Measurements from ENCODE around the gene HLA-DOB. TPM values are rescaled to one million over a fixed set of nuclear protein-coding genes. Genes with fewer than 3 reads are reported as not detected.

HLA-DOB gene
- total and polyA plus RNA-seq, 2 donors (not counting 1 experiment from before 2014, with no cell fraction given), result under 0.01 to 0.49 TPM

DNA sequence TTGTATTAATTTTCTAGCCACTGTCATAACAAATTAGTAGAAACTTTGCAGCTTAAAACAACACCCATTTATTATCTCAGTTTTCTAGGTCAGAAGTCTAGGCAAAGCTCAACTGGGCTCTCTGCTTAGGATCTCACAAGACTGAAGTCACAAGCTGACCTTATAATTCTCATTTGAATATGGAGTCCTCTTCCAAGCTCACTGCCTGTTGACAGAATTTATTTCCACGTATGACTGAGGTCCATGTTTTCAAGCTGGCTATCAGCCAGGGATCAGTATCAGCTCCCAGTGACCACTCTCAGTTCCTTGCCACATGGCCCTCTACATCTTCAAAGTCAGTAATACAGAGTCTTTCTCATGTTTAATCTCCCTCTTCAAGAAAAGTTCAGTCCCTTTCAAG lies 41.7 kb downstream of the HLA-DOB start:
- Histone ChIP-seq H2AFZ (ENCODE audit: low read length) (no peak overlapping the region), H3K9ac (ENCODE audit: insufficient read depth, low read length) (no peak overlapping the region), H3K36me3 (ENCODE audit: control insufficient read depth, insufficient read depth, low read length) (no peaks in the 10 kb centered on the region), H3K27me3 (ENCODE audit: control insufficient read depth, insufficient read depth, low read length) (no peaks in the 10 kb centered on the region), H3K27ac (ENCODE audit: insufficient read depth, low read length) (no peak overlapping the region), H4K20me1 (ENCODE audit: control insufficient read depth, extremely low read depth, insufficient read depth, low read length) (no peaks in the 10 kb centered on the region), H3K4me1 (ENCODE audit: control insufficient read depth, extremely low read depth, insufficient read depth, low read length) (no peaks in the 10 kb centered on the region), H3K9me3 (ENCODE audit: control insufficient read depth, insufficient read depth, low read depth, low read length) (no peaks in the 10 kb centered on the region), H3K4me3 (replicated peaks in 1 of 4; ENCODE audit: control extremely low read depth in 1 of 4, insufficient read depth in 1 of 4, low read depth in 3 of 4, low read length in 4 of 4) (no peak overlapping the region), H3K4me2 (ENCODE audit: extremely low read depth, insufficient read depth, low read length) (no peak overlapping the region), H3K79me2 (ENCODE audit: control insufficient read depth, insufficient read depth, low read length) (no peaks in the 10 kb centered on the region)
- TF ChIP-seq EZH2 (IDR thresholded peaks at IDR 0.05; ENCODE audit: low read length, missing control alignments), result no peak
- TF ChIP-seq, protein P1, sequence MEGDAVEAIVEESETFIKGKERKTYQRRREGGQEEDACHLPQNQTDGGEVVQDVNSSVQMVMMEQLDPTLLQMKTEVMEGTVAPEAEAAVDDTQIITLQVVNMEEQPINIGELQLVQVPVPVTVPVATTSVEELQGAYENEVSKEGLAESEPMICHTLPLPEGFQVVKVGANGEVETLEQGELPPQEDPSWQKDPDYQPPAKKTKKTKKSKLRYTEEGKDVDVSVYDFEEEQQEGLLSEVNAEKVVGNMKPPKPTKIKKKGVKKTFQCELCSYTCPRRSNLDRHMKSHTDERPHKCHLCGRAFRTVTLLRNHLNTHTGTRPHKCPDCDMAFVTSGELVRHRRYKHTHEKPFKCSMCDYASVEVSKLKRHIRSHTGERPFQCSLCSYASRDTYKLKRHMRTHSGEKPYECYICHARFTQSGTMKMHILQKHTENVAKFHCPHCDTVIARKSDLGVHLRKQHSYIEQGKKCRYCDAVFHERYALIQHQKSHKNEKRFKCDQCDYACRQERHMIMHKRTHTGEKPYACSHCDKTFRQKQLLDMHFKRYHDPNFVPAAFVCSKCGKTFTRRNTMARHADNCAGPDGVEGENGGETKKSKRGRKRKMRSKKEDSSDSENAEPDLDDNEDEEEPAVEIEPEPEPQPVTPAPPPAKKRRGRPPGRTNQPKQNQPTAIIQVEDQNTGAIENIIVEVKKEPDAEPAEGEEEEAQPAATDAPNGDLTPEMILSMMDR (conservative IDR thresholded peaks at IDR 0.05 in 1 of 2, IDR thresholded peaks at IDR 0.05 in 1 of 2; ENCODE audit: low read depth in 1 of 2, low read length in 2 of 2), result no peak
- DNase-seq (ENCODE audit: low read depth in 2 of 2), result no peak

DNA sequence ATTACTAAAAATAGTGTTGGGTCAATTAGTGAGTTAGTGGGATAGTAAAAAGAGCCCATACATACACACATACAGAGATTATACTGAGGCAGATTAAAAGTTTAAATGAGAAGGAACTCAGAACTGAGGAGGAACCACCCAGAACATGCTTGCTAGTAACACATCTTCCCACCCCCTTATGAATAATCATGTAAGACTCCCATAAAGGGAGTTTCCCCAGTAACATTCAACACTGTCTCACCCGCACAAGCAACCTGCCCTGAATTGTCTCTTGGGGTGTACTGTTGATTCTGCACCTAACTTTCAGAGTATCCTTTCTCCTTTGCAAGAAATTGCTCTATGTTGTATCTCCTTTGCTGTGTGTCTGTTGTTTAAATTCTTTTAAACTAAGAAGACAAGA lies 42.4 kb downstream of the HLA-DOB start:
- H3K27ac ChIP-seq (ENCODE audit: insufficient read depth, low read length), result no peak overlapping the region

DNA sequence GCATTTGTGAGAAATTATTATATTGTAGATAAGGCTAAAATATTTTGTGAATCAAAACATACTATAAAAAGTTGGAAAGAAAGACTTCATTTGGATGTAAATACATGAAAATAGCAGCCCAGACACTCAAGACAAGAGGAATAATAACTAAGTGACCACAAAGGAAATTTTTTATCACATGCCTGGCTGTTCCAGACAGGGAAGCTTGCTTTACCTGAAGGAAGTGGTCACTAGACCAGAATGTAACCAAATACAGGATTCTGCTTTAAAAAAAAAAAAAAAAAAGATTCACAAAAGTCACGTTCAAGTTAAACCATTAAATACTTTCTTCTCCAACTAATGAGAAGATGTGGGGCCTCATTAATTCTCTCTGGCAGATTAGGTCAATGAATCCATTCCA lies 44.1 kb downstream of the HLA-DOB start:
- TF ChIP-seq, protein P1 (conservative IDR thresholded peaks at IDR 0.05 in 1 of 2, IDR thresholded peaks at IDR 0.05 in 1 of 2; ENCODE audit: low read depth in 1 of 2, low read length in 2 of 2), result no peak
- no peak for TF ChIP-seq EZH2 (IDR thresholded peaks at IDR 0.05; ENCODE audit: low read length, missing control alignments)

More for the DNA sequence above, 42.4 kb downstream of the HLA-DOB start:
- Histone ChIP-seq H3K4me1 (ENCODE audit: control insufficient read depth, extremely low read depth, insufficient read depth, low read length) (no peaks in the 10 kb centered on the region), H3K36me3 (ENCODE audit: control insufficient read depth, insufficient read depth, low read length) (no peaks in the 10 kb centered on the region), H3K9ac (ENCODE audit: insufficient read depth, low read length) (no peak overlapping the region), H3K9me3 (ENCODE audit: control insufficient read depth, insufficient read depth, low read depth, low read length) (no peaks in the 10 kb centered on the region), H3K4me3 (replicated peaks in 1 of 4; ENCODE audit: control extremely low read depth in 1 of 4, insufficient read depth in 1 of 4, low read depth in 3 of 4, low read length in 4 of 4) (no peak overlapping the region), H3K4me2 (ENCODE audit: extremely low read depth, insufficient read depth, low read length) (no peak overlapping the region), H4K20me1 (ENCODE audit: control insufficient read depth, extremely low read depth, insufficient read depth, low read length) (no peaks in the 10 kb centered on the region), H3K79me2 (ENCODE audit: control insufficient read depth, insufficient read depth, low read length) (no peaks in the 10 kb centered on the region), H3K27me3 (ENCODE audit: control insufficient read depth, insufficient read depth, low read length) (no peaks in the 10 kb centered on the region), H2AFZ (ENCODE audit: low read length) (no peak overlapping the region)
- TF ChIP-seq, protein P1 (conservative IDR thresholded peaks at IDR 0.05 in 1 of 2, IDR thresholded peaks at IDR 0.05 in 1 of 2; ENCODE audit: low read depth in 1 of 2, low read length in 2 of 2), result no peak
- no peak for TF ChIP-seq EZH2 (IDR thresholded peaks at IDR 0.05; ENCODE audit: low read length, missing control alignments)
- no peak for DNase-seq (ENCODE audit: low read depth in 2 of 2)

More for the DNA sequence above, 44.1 kb downstream of the HLA-DOB start:
- no peak for DNase-seq (ENCODE audit: low read depth in 2 of 2)
- no peak overlapping the region for H3K9ac ChIP-seq (ENCODE audit: insufficient read depth, low read length)
- no peaks in the 10 kb centered on the region for H3K27me3 ChIP-seq (ENCODE audit: control insufficient read depth, insufficient read depth, low read length)
- no peak overlapping the region for H3K4me2 ChIP-seq (ENCODE audit: extremely low read depth, insufficient read depth, low read length)
- no peak overlapping the region for H2AFZ ChIP-seq (ENCODE audit: low read length)
- no peaks in the 10 kb centered on the region for H3K36me3 ChIP-seq (ENCODE audit: control insufficient read depth, insufficient read depth, low read length)
- no peaks in the 10 kb centered on the region for H3K9me3 ChIP-seq (ENCODE audit: control insufficient read depth, insufficient read depth, low read depth, low read length)
- H3K27ac ChIP-seq (ENCODE audit: insufficient read depth, low read length), result no peak overlapping the region
- no peak overlapping the region for H3K4me3 ChIP-seq (replicated peaks in 1 of 4; ENCODE audit: control extremely low read depth in 1 of 4, insufficient read depth in 1 of 4, low read depth in 3 of 4, low read length in 4 of 4)
- no peaks in the 10 kb centered on the region for H3K79me2 ChIP-seq (ENCODE audit: control insufficient read depth, insufficient read depth, low read length)
- H3K4me1 ChIP-seq (ENCODE audit: control insufficient read depth, extremely low read depth, insufficient read depth, low read length), result no peaks in the 10 kb centered on the region
- H4K20me1 ChIP-seq (ENCODE audit: control insufficient read depth, extremely low read depth, insufficient read depth, low read length), result no peaks in the 10 kb centered on the region
